NOMO-1 treated with DMSO at 0.1 percent for 48 hours (cell line): Measurements from ENCODE around the gene TIMM13.
"Not testable (repeated sequence)": the region's sequence is repeated elsewhere in the genome, so short reads cannot be mapped to it uniquely, and the experiment has no call there.

Source experiments
- DNase-seq: peaks from one replicate; lab custom pipeline; 2025; ENCODE audit not compliant: unreplicated experiment; lab: John Stamatoyannopoulos, UW

Gene TIMM13

DNA sequence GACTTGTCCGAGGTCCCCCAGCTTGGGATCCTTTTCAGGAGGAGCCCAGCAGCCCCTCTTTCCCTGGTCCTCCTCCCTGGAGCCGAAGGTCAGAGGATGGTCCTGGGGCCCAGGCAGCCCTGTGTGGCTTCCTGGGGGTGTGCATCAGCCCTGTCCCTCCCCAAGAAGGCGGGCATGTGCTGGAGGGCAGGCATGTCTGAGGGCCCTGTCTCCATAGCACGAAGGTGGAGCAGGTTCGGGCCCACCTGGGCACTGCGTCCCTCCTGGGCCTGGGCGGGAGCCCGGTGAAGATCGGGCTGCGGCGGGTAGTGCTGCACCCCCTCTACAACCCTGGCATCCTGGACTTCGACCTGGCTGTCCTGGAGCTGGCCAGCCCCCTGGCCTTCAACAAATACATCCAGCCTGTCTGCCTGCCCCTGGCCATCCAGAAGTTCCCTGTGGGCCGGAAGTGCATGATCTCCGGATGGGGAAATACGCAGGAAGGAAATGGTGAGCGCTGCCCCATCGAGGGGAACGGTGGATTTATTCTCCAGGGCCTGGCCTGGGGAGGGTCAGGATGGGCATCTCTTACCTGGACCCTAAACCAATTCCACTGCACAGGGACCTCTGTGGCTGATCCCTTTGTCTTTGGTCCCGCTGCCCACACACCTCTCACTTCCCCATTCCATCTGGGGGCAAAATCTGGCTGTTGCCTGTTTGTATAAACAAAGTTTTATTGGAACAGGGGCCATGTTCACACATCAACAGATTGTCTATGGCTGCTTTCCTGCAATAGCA is 10.9 kb downstream of the TIMM13 start:
- no peak for DNase-seq

DNA sequence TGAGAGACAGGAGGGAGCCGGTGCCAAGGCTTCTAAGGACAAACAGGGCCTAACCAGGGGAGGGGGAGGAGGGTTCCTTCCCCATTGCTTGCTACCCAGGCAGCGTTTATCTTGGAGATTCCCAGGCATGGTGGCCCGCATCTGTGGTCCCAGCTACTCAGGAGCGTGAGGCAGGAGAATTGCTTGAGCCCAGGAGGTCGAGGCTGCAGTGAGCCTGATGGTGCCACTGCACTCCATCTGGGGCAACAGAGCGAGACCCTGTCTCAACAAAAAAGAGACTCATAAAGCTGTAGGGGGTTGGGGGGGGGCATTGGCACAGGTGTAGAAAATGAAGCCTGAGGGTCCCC is 11.4 kb downstream of the TIMM13 start:
- no peak for DNase-seq

- DNase-seq, result no peak
These were observed 12.0 kb downstream of the TIMM13 start for GRCh38 chr19:2415281-2415972.

DNA sequence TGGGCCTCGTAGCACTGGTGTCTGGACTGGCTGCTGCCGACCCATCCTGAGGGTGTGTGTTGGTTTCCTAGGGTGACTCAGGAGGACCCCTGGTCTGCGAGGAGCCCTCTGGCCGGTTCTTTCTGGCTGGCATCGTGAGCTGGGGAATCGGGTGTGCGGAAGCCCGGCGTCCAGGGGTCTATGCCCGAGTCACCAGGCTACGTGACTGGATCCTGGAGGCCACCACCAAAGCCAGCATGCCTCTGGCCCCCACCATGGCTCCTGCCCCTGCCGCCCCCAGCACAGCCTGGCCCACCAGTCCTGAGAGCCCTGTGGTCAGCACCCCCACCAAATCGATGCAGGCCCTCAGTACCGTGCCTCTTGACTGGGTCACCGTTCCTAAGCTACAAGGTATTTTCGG is 13.8 kb downstream of the TIMM13 start:
- DNase-seq, result no peak

DNA sequence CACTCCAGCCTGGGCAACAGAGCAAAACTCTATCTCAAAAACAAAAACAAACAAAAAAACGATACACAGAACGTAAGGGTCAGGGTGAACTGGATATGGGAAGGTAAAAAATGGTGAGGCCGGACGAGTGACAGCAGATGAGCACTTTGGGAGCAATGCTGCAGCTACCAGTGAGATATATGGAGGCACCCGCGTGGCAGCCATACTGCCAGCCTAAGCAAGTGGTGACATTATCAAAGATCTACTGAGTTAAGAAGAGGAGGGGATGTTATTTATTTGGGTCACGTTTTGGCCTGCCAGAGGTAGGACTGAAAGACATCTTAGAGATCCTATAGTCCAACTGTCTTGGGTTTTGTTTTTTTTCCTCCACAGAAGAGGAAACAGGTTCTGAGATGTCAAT is 14.2 kb downstream of the TIMM13 start:
- DNase-seq, result no peak

GRCh38 chr19:2412449-2412848 is 14.9 kb downstream of the TIMM13 start:
- DNase-seq, result no peak

DNA sequence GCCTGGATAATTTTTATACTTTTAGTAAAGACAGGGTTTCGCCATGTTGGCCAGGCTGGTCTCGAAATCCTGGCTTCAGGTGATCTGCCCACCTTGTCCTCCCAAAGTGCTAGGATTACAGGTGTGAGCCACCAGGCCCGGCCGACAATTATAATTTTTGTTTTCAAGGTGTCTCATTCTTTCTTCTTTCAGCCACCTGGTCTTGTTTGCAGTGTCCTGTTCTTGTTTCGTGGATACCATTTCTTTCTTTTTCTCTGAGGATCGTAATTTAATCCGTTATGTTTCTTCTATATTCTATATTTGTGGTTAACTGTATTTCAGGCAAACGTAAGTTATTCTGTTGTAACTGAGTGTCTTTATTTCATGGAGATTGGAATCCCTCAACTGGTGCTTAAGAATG is 15.7 kb downstream of the TIMM13 start:
- no peak for DNase-seq

- DNase-seq, result no peak
These were observed 17.4 kb downstream of the TIMM13 start for GRCh38 chr19:2410023-2410422.

GRCh38 chr19:2409352-2409912 is 18.0 kb downstream of the TIMM13 start:
- no peak for DNase-seq

GRCh38 chr19:2408247-2408646 is 19.1 kb downstream of the TIMM13 start:
- DNase-seq, result no peak

GRCh38 chr19:2399582-2399981 is 27.8 kb downstream of the TIMM13 start:
- no peak for DNase-seq

DNA sequence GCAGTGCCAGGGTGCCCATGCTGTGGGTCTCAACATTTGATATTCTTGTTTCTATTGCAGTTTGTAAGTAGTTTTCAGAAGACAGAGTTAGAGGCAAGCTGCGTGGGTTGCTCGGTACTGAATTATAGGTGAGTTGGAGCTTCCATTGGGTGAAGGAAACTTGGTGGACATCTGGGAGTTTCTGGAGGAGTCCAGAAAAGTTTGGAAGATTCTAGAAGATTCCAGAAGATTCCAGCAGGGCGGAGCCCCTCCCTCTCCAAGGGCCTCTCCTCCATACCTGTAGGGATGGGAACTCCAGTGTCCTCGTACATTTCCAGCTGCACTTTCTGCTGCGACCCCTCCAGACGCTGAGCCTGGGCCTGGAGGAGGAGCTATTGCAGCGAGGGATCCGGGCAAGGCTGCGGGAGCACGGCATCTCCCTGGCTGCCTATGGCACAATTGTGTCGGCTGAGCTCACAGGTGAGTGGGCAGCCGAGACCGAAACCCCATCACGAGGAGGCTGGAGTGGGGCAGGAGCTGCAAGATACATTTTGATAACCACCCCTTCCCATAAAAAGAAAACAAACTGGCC is 28.6 kb downstream of the TIMM13 start:
- no peak for DNase-seq

- DNase-seq, result not testable (repeated sequence)
These were observed 30.2 kb downstream of the TIMM13 start for GRCh38 chr19:2397173-2397572.

- not testable (repeated sequence) for DNase-seq
These were observed 32.0 kb downstream of the TIMM13 start for GRCh38 chr19:2395293-2395829.

DNA sequence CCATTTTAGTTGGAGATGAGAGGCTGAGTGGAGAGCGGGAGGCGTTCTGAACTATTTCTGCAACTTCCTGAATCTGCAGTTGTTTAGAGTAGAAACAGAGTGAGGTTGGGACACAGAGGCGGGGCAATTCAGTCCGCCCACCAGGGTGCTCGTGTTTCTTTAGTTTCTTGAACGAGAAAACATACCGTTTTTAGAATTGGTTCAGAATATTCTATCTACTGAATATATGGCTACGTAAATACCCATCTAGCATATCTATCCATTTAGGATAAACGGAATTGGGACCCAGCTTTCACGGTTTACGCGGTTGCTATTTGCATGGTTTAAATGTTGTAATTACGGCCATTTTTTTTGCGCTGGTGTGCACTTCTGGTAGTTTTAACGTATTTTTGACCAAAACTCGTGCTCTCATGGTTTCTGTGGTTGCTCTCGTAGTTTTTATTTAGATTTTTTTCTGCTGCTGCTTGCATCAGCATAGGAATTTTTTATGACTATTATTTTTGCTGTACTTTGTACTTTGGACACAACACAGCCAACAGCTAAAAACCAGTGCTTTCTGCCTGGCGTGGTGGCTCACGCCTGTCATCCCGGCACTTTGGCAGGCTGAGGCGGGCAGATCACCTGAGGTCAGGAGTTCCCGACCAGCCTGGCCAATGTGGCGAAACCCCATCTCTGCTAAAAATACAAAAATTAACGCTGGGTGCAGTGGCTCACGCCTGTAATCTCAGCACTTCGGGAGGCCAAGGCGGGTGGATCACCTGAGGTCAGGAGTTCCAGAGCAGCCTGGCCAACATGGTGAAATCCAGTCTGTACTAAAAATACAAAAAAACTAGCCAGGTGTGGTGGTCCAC is 32.7 kb downstream of the TIMM13 start:
- peak; percentile 92 for DNase-seq

- peak; percentile 69 for DNase-seq
These were observed 33.3 kb downstream of the TIMM13 start for GRCh38 chr19:2394054-2394441.

DNA sequence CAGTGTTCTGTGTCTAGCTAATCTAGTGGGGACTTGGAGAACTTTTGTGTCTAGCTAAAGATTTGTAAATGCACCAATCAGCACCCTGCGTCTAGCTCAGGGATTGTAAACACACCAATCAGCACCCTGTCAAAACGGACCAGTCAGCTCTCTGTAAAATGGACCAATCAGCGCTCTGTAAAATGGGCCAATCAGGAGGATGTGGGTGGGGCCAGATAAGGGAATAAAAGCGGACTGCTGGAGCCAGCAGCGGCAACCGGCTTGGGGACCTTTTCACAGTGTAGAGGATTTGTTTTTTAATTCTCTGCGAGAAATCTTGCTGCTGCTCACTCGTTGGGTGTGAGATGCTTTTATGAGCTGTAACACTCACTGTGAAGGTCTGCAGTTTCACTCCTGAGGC is 34.5 kb downstream of the TIMM13 start:
- not testable (repeated sequence) for DNase-seq

DNA sequence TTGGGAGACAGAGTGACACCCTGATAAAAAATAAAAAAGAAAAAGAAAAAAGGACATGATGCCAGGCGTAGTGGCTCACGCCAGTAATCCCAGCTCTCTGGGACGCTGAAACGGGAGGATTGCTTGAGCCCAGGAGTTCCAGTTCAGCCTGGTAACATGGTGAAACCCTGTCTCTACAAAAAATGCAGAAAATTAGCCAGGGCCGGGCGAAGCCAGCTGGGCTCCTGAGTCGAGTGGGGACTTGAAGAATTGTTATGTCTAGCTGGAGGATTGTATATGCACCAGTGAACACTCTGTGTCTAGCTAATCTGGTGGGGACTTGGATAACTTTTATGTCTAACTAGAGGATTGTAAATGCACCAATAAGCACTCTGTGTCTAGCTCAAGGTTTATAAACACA is 35.0 kb downstream of the TIMM13 start:
- DNase-seq, result no peak

DNA sequence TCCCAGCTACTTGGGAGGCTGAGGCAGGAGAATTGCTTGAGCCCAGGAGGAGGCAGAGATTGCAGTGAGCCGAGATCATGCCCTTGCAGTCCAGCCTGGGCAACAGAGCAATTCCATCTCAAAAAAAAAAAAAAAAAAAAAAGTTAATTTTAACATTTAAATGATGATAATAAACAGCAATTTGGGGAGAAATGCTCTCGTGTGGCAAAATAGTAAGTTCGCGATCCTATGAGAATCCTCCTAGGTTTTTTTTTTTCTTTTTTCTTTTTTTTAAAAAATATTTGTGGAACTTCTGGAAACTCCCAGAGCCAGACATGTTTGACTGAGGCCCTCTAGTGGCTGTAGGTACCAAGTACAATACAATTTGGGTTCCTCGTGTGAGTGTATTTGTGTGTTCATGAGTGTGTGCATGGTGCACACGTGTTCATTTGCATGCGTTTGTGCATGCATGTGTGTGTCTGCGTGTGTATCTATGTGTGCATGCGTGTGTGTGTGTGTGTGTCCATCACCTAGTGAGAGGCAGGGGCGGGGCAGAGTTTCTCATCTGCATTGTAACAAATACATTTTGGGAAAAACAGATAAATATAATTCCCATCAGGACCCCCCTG is 36.2 kb downstream of the TIMM13 start:
- DNase-seq, result peak; percentile 47

- no peak for DNase-seq
These were observed 37.8 kb downstream of the TIMM13 start for GRCh38 chr19:2389594-2389993.
